ENCODE results near the gene LARGE1.
A peak's percentile ranks its signal among the peaks of the same experiment; 100 is the strongest.

The LARGE1 gene

DNA sequence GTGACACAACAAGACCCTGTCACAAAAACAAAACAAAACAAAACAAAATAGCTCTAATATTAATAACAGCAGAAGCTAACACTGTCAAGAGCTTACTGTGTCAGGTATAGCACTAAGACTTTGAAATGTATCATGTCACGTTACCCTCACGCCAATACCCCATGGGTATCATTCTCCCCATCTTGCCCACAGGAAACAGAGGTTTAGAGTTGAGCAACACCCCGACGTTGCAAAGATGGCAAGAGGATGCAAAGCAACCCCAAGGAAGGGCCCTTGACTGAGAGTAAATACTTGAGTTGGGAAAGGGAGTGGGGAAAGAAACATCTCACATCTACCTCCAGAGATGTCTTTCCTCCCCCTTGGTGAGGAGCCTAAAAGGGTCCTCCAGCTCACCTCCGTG lies 366.8 kb downstream of the LARGE1 start:
- Histone ChIP-seq H3K4me1 (ENCODE audit: control insufficient read depth, insufficient read depth, low read length) (no peaks in the 10 kb centered on the region), H3K9me3 (ENCODE audit: control insufficient read depth in 2 of 2, low read length in 2 of 2) (no peaks in the 10 kb centered on the region), H3K4me3 (ENCODE audit: low read length in 2 of 2) (no peak overlapping the region), H3K27ac (ENCODE audit: low read length) (no peak overlapping the region), H3K9ac (ENCODE audit: low read length in 2 of 2) (no peak overlapping the region), H3K36me3 (ENCODE audit: control insufficient read depth in 2 of 2, insufficient read depth in 2 of 2, low read length in 2 of 2) (no peaks in the 10 kb centered on the region), H3K27me3 (ENCODE audit: control insufficient read depth in 1 of 2, insufficient read depth in 2 of 2, low read length in 2 of 2) (no peaks in the 10 kb centered on the region)

DNA sequence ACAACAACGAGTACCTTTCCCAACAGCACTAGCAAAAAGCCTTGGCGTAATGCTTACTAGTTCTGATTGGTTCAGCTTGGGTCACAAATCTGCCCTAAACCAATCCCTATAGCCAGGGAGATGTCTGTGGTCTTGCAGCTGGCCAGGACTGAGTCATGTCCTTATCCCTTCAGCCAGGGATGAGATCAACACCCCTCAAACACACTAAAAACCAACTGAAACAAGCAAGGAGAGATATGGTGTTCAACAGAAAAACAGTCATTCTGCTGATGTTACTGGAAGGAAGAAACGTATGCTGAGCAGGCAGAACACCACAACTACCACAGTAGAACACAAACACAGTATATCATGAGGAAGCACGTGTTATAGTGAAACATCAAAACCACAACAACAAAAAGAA lies 375.6 kb downstream of the LARGE1 start:
- H3K9me3 ChIP-seq (ENCODE audit: control insufficient read depth in 2 of 2, low read length in 2 of 2): no peaks in the 10 kb centered on the region
- H3K4me3 ChIP-seq (ENCODE audit: low read length in 2 of 2): no peak overlapping the region
- no peak overlapping the region for H3K27ac ChIP-seq (ENCODE audit: low read length)
- no peaks in the 10 kb centered on the region for H3K27me3 ChIP-seq (ENCODE audit: control insufficient read depth in 1 of 2, insufficient read depth in 2 of 2, low read length in 2 of 2)
- no peaks in the 10 kb centered on the region for H3K36me3 ChIP-seq (ENCODE audit: control insufficient read depth in 2 of 2, insufficient read depth in 2 of 2, low read length in 2 of 2)
- peaks cover 11% of the 10 kb centered on the region for H3K4me1 ChIP-seq (ENCODE audit: control insufficient read depth, insufficient read depth, low read length)
- no peak overlapping the region for H3K9ac ChIP-seq (ENCODE audit: low read length in 2 of 2)

DNA sequence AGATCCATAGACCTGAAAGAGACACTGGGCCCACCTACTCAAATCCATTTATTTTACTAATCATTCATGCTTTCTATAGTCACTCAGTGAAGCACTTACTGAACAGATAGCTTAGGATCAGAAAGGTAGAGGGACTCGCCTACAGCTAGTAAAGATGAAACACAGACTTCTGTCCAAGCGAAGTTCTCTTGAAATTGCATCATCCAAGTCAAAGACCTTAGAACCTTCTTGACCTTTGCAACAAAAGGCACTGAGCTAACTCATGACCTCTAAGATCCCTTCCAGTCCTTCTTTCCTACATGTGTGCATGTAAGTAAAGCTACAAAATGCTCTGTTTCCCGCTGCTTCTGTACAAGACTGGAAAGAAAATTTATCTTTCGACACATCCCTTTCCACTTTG lies 377.6 kb downstream of the LARGE1 start:
- no peak overlapping the region for H3K27ac ChIP-seq (ENCODE audit: low read length)
- H3K9ac ChIP-seq (ENCODE audit: low read length in 2 of 2): no peak overlapping the region
- no peaks in the 10 kb centered on the region for H3K9me3 ChIP-seq (ENCODE audit: control insufficient read depth in 2 of 2, low read length in 2 of 2)
- H3K27me3 ChIP-seq (ENCODE audit: control insufficient read depth in 1 of 2, insufficient read depth in 2 of 2, low read length in 2 of 2): no peaks in the 10 kb centered on the region
- peaks cover 13% of the 10 kb centered on the region for H3K4me1 ChIP-seq (ENCODE audit: control insufficient read depth, insufficient read depth, low read length)
- no peaks in the 10 kb centered on the region for H3K36me3 ChIP-seq (ENCODE audit: control insufficient read depth in 2 of 2, insufficient read depth in 2 of 2, low read length in 2 of 2)
- no peak overlapping the region for H3K4me3 ChIP-seq (ENCODE audit: low read length in 2 of 2)

GRCh38 chr22:33542153-33542552 lies 378.1 kb downstream of the LARGE1 start:
- no peaks in the 10 kb centered on the region for H3K9me3 ChIP-seq (ENCODE audit: control insufficient read depth in 2 of 2, low read length in 2 of 2)
- H3K27me3 ChIP-seq (ENCODE audit: control insufficient read depth in 1 of 2, insufficient read depth in 2 of 2, low read length in 2 of 2): no peaks in the 10 kb centered on the region
- peaks cover 13% of the 10 kb centered on the region for H3K4me1 ChIP-seq (ENCODE audit: control insufficient read depth, insufficient read depth, low read length)
- no peak overlapping the region for H3K27ac ChIP-seq (ENCODE audit: low read length)
- H3K9ac ChIP-seq (ENCODE audit: low read length in 2 of 2): no peak overlapping the region
- no peaks in the 10 kb centered on the region for H3K36me3 ChIP-seq (ENCODE audit: control insufficient read depth in 2 of 2, insufficient read depth in 2 of 2, low read length in 2 of 2)
- H3K4me3 ChIP-seq (ENCODE audit: low read length in 2 of 2): no peak overlapping the region

DNA sequence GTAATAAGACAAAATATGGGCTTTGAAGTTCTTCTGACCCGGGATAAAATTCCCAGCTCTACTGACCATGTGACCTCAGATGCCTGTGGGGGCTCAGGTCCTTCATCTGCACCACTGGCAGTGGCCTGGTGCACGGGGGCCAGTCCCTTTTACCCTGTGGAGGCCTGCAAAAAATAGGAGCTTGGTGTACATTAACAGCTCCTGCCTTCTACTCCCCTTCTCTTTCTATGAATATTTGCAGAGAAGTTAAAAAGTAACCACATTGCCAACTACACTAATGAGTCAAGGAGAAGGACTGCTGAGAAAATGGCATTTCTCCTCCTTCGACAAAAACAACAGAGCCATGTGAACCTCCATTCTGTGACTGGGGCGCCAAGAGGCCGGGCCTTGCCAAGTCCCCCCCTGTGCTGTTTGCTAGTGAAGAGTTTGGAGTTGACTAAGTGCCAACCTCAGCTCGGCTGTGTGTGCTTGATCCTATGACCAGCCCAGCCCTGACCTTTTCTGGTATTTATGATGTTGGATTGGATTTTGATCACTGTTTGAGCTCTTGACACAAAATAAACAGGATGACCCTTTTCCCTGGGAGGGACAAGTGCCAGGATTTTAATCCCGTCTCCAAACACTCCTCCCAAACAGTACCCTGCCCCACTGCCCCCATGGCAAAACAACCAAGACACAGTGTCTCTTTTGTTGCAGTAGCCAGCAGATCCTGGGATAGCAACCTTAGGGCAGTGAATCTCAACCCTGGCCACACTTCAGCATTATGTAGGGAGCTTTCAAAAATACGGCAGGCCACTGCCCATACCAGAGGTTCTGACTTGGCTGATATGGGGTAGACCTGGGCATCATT lies 380.1 kb downstream of the LARGE1 start:
- Histone ChIP-seq H3K4me3 (ENCODE audit: low read length in 2 of 2) (peak overlapping the region in 1 of 2 donors; percentile 3), H3K27ac (ENCODE audit: low read length) (peak overlapping the region; percentile 2), H3K4me1 (ENCODE audit: control insufficient read depth, insufficient read depth, low read length) (peaks cover 13% of the 10 kb centered on the region), H3K9ac (ENCODE audit: low read length in 2 of 2) (no peak overlapping the region), H3K9me3 (ENCODE audit: control insufficient read depth in 2 of 2, low read length in 2 of 2) (no peaks in the 10 kb centered on the region), H3K36me3 (ENCODE audit: control insufficient read depth in 2 of 2, insufficient read depth in 2 of 2, low read length in 2 of 2) (no peaks in the 10 kb centered on the region), H3K27me3 (ENCODE audit: control insufficient read depth in 1 of 2, insufficient read depth in 2 of 2, low read length in 2 of 2) (no peaks in the 10 kb centered on the region)

GRCh38 chr22:33539202-33539901 lies 380.9 kb downstream of the LARGE1 start:
- Histone ChIP-seq H3K9me3 (ENCODE audit: control insufficient read depth in 2 of 2, low read length in 2 of 2) (no peaks in the 10 kb centered on the region), H3K9ac (ENCODE audit: low read length in 2 of 2) (no peak overlapping the region), H3K27ac (ENCODE audit: low read length) (no peak overlapping the region), H3K27me3 (ENCODE audit: control insufficient read depth in 1 of 2, insufficient read depth in 2 of 2, low read length in 2 of 2) (no peaks in the 10 kb centered on the region), H3K36me3 (ENCODE audit: control insufficient read depth in 2 of 2, insufficient read depth in 2 of 2, low read length in 2 of 2) (no peaks in the 10 kb centered on the region), H3K4me1 (ENCODE audit: control insufficient read depth, insufficient read depth, low read length) (peaks cover 13% of the 10 kb centered on the region), H3K4me3 (ENCODE audit: low read length in 2 of 2) (no peak overlapping the region)

DNA sequence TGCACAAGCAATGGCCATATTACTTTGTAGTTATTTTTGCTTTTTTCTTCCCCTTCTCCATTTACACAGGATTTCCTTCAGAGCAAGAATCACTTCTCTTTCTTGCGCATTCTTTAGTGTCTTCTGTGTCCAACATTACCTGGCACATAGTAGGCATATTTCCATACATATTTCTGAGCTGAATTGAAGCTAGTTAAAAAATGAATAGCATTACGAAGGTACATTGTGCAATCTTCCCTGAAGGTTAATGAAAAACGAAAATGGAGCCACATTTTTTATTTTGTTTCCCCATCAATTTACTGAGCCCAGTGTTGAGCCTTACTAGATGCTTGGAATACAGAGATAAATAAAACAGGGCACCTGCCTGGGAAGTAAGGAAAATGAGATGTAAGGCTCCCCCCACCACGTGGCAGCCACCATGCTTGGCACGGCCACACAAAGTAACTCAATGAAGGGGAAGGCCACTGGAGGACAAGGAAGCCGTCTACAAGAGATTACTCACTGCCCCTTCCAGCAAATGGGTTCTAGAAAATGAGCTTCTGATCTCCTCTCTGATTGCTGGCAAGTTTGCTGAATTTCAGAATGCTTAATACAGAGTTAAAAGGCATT lies 381.9 kb downstream of the LARGE1 start:
- Histone ChIP-seq H3K27ac (ENCODE audit: low read length) (no peak overlapping the region), H3K27me3 (ENCODE audit: control insufficient read depth in 1 of 2, insufficient read depth in 2 of 2, low read length in 2 of 2) (no peaks in the 10 kb centered on the region), H3K4me3 (ENCODE audit: low read length in 2 of 2) (no peak overlapping the region), H3K9ac (ENCODE audit: low read length in 2 of 2) (no peak overlapping the region), H3K36me3 (ENCODE audit: control insufficient read depth in 2 of 2, insufficient read depth in 2 of 2, low read length in 2 of 2) (no peaks in the 10 kb centered on the region), H3K9me3 (ENCODE audit: control insufficient read depth in 2 of 2, low read length in 2 of 2) (no peaks in the 10 kb centered on the region), H3K4me1 (ENCODE audit: control insufficient read depth, insufficient read depth, low read length) (peaks cover 13% of the 10 kb centered on the region)

- H3K4me1 ChIP-seq (ENCODE audit: control insufficient read depth, insufficient read depth, low read length): peaks cover 13% of the 10 kb centered on the region
- no peaks in the 10 kb centered on the region for H3K27me3 ChIP-seq (ENCODE audit: control insufficient read depth in 1 of 2, insufficient read depth in 2 of 2, low read length in 2 of 2)
- H3K9me3 ChIP-seq (ENCODE audit: control insufficient read depth in 2 of 2, low read length in 2 of 2): no peaks in the 10 kb centered on the region
- no peak overlapping the region for H3K4me3 ChIP-seq (ENCODE audit: low read length in 2 of 2)
- H3K36me3 ChIP-seq (ENCODE audit: control insufficient read depth in 2 of 2, insufficient read depth in 2 of 2, low read length in 2 of 2): no peaks in the 10 kb centered on the region
- no peak overlapping the region for H3K27ac ChIP-seq (ENCODE audit: low read length)
- no peak overlapping the region for H3K9ac ChIP-seq (ENCODE audit: low read length in 2 of 2)
Observed at GRCh38 chr22:33537059-33537458, 383.2 kb downstream of the LARGE1 start.

GRCh38 chr22:33535937-33536875 lies 384.1 kb downstream of the LARGE1 start:
- H3K27ac ChIP-seq (ENCODE audit: low read length): no peak overlapping the region
- no peaks in the 10 kb centered on the region for H3K9me3 ChIP-seq (ENCODE audit: control insufficient read depth in 2 of 2, low read length in 2 of 2)
- H3K9ac ChIP-seq (ENCODE audit: low read length in 2 of 2): no peak overlapping the region
- no peaks in the 10 kb centered on the region for H3K27me3 ChIP-seq (ENCODE audit: control insufficient read depth in 1 of 2, insufficient read depth in 2 of 2, low read length in 2 of 2)
- no peak overlapping the region for H3K4me3 ChIP-seq (ENCODE audit: low read length in 2 of 2)
- H3K4me1 ChIP-seq (ENCODE audit: control insufficient read depth, insufficient read depth, low read length): peaks cover 13% of the 10 kb centered on the region
- no peaks in the 10 kb centered on the region for H3K36me3 ChIP-seq (ENCODE audit: control insufficient read depth in 2 of 2, insufficient read depth in 2 of 2, low read length in 2 of 2)

DNA sequence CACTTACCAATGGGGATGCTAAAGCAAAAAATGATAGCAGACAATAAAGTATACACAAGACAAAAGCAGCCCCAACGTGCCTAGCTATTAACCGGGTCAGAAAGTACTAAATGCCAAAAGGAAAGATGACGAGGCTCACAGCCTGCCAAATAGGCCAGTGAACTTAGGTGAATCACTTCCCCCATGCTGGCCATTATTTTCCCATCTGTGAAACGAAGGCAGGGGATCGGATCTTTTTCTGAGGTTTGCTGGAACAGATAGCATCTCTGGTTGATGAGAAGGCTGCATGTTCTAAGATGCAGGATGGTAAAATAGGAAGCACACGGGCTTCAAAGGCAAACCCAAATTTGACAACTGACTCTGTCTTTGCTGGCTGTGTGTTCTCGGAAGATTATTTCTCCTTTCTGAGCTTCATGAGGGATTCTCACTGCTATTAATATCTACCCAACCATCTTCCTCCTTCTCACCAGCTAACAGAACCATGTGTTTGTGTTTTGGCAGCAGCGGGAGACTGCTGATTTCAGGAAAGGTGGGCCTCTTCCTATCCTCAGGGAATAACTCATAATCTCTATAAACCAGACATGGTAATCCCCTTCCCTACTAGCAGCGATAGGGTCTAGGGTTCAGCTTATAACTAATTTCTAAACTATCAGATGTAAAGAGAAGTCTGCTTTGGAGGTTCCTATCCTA lies 390.7 kb downstream of the LARGE1 start:
- H3K4me1 ChIP-seq (ENCODE audit: control insufficient read depth, insufficient read depth, low read length): no peaks in the 10 kb centered on the region
- no peaks in the 10 kb centered on the region for H3K36me3 ChIP-seq (ENCODE audit: control insufficient read depth in 2 of 2, insufficient read depth in 2 of 2, low read length in 2 of 2)
- H3K9me3 ChIP-seq (ENCODE audit: control insufficient read depth in 2 of 2, low read length in 2 of 2): no peaks in the 10 kb centered on the region
- no peak overlapping the region for H3K4me3 ChIP-seq (ENCODE audit: low read length in 2 of 2)
- no peak overlapping the region for H3K9ac ChIP-seq (ENCODE audit: low read length in 2 of 2)
- H3K27ac ChIP-seq (ENCODE audit: low read length): no peak overlapping the region
- H3K27me3 ChIP-seq (ENCODE audit: control insufficient read depth in 1 of 2, insufficient read depth in 2 of 2, low read length in 2 of 2): no peaks in the 10 kb centered on the region

Measured in stomach smooth muscle (tissue), 2 donors.